Suprapubic skin (tissue), 4 donors: ENCODE results near the gene CCDC85A. TPM values are rescaled to one million over a fixed set of nuclear protein-coding genes. Genes with fewer than 3 reads are reported as not detected.

Source experiments
- DNase-seq, 2 donors: peaks; one replicate each; pipeline ENCODE4 v3.0.0-alpha.2; 2019; ENCODE audit warnings: low spot score in 2 of 2
- H3K27ac ChIP-seq: fragments of 200-600 bp; sonication (generic); one replicate; pipeline ENCODE4 v1.5.1; 2019
- H3K27me3 ChIP-seq: fragments of 200-600 bp; sonication (generic); one replicate; pipeline ENCODE4 v1.5.1; 2019
- H3K36me3 ChIP-seq: fragments of 200-600 bp; sonication (generic); one replicate; pipeline ENCODE4 v1.5.1; 2019
- H3K4me1 ChIP-seq: fragments of 200-600 bp; sonication (generic); one replicate; pipeline ENCODE4 v1.5.1; 2019
- H3K4me3 ChIP-seq: fragments of 200-600 bp; sonication (generic); one replicate; pipeline ENCODE4 v1.5.1; 2019; ENCODE audit warnings: mild to moderate bottlenecking
- H3K9me3 ChIP-seq: fragments of 200-600 bp; sonication (generic); one replicate; pipeline ENCODE4 v1.5.1; 2019
- CTCF ChIP-seq, 2 donors: fragments of 200-600 bp in 1 of 2; fragments of 450-650 bp in 1 of 2; sonication (generic) in 1 of 2; IDR thresholded peaks; one replicate each; pipeline ENCODE4 v1.5.1; 2016 to 2019; ENCODE audit warnings: antibody characterized with exemption in 2 of 2, mild to moderate bottlenecking in 1 of 2, moderate library complexity in 1 of 2
- EP300 ChIP-seq: sonication (generic); formaldehyde crosslinking; IDR thresholded peaks from one replicate; pipeline ENCODE4 v1.6.1; 2017; ENCODE audit warnings: antibody characterized with exemption
- POLR2A ChIP-seq, 2 donors: fragments of 450-650 bp; IDR thresholded peaks; one replicate each; pipeline ENCODE4 v1.6.1; 2017; ENCODE audit warnings: antibody characterized with exemption in 2 of 2, mild to moderate bottlenecking in 2 of 2, moderate library complexity in 2 of 2
- POLR2AphosphoS5 ChIP-seq, 3 donors: sonication (generic); formaldehyde crosslinking; IDR thresholded peaks; one replicate each; pipeline ENCODE4 v1.6.1; 2017; ENCODE audit warnings: antibody characterized with exemption in 3 of 3
- WGBS: methylation state at CpG from one replicate; pipeline ENCODE4 v1.1.5; 2018; 5-methylcytosine and 5-hydroxymethylcytosine counted together
- total RNA-seq, 4 donors: library from RNA; depleted of rRNA; stranded (reverse); fragments of >200 nt; gene quantifications; one replicate each; pipeline ENCODE4 v1.1.0, GENCODE V29; 2016

The CCDC85A gene
- total RNA-seq, 4 donors from 2014 or later = 1.9 to 3.2 (median 2.5) TPM

DNA sequence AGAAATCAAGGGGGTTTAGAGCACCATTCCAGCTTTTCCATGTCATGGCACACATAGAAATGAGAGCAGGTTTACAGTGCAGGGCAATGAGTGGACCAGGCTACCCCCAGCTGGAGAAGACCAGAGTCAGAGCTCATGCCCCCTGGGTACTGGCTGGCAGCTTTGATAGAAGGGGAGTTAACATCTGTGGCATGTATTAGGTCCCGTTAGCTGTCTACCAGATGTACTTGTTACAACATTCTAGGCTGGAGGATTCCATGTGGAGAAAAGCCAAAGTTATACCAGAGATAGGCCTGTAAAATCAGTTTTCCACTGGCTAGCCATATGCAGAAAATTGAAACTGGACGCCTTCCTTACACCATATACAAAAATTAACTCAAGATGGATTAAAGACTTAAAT is 109.2 kb downstream of the CCDC85A start:
- WGBS = 78% methylated on average over 2 of the region's 2 CpGs
- H3K27ac ChIP-seq = no peak overlapping the region
- no peaks in the 10 kb centered on the region for H3K36me3 ChIP-seq
- H3K4me3 ChIP-seq = no peak overlapping the region
- no peaks in the 10 kb centered on the region for H3K4me1 ChIP-seq
- TF ChIP-seq EP300 = no peak
- TF ChIP-seq CTCF (IDR thresholded peaks at IDR 0.05) = no peak
- TF ChIP-seq POLR2AphosphoS5 (IDR thresholded peaks at IDR 0.05) = no peak
- no peak for TF ChIP-seq POLR2A (IDR thresholded peaks at IDR 0.05)
- H3K27me3 ChIP-seq = no peaks in the 10 kb centered on the region
- no peaks in the 10 kb centered on the region for H3K9me3 ChIP-seq
- DNase-seq = no peak

- no peaks in the 10 kb centered on the region for H3K4me1 ChIP-seq
- no peaks in the 10 kb centered on the region for H3K9me3 ChIP-seq
- DNase-seq = no peak
- no peaks in the 10 kb centered on the region for H3K36me3 ChIP-seq
- TF ChIP-seq CTCF (IDR thresholded peaks at IDR 0.05) (no peak), POLR2A (IDR thresholded peaks at IDR 0.05) (no peak), EP300 (no peak), POLR2AphosphoS5 (IDR thresholded peaks at IDR 0.05) (no peak)
- H3K27me3 ChIP-seq = no peaks in the 10 kb centered on the region
- H3K4me3 ChIP-seq = no peak overlapping the region
- no peak overlapping the region for H3K27ac ChIP-seq
- whole genome bisulfite sequencing = 67% methylated on average over 3 of the region's 3 CpGs
Measured at GRCh38 chr2:56295666-56296065, 111.9 kb downstream of the CCDC85A start.

DNA sequence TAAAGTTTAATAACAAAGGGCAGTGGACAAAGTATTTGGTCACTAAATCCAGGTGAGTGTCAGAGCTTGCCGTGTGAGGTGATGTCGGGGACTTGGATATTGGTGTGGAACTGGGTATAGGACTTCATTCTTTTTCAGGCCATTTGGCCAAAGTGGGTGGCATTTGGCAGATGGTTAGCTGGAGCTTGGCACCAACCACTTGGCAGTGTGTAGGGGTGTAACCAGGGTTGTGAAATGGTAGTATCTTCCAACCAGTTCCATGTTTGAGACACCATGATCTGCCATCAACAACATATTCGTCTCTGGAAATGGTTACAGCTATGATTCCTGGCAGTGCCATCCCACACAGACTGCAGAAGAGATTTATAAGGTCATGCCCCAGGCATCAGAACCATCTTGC is 113.9 kb downstream of the CCDC85A start:
- no peak overlapping the region for H3K27ac ChIP-seq
- no peaks in the 10 kb centered on the region for H3K4me1 ChIP-seq
- no peak overlapping the region for H3K4me3 ChIP-seq
- no peak for TF ChIP-seq CTCF (IDR thresholded peaks at IDR 0.05)
- TF ChIP-seq EP300 = no peak
- no peaks in the 10 kb centered on the region for H3K9me3 ChIP-seq
- no peaks in the 10 kb centered on the region for H3K27me3 ChIP-seq
- no peak for DNase-seq
- WGBS = 82% methylated on average over 3 of the region's 3 CpGs
- no peaks in the 10 kb centered on the region for H3K36me3 ChIP-seq

GRCh38 chr2:56299171-56299691 is 115.4 kb downstream of the CCDC85A start:
- 51% methylated on average over 3 of the region's 3 CpGs for WGBS
- Histone ChIP-seq H3K27ac (no peak overlapping the region), H3K9me3 (no peaks in the 10 kb centered on the region), H3K4me1 (no peaks in the 10 kb centered on the region), H3K36me3 (no peaks in the 10 kb centered on the region), H3K4me3 (no peak overlapping the region), H3K27me3 (no peaks in the 10 kb centered on the region)
- no peak for TF ChIP-seq POLR2AphosphoS5 (IDR thresholded peaks at IDR 0.05)
- TF ChIP-seq CTCF (IDR thresholded peaks at IDR 0.05) = no peak
- no peak for TF ChIP-seq EP300
- no peak for TF ChIP-seq POLR2A (IDR thresholded peaks at IDR 0.05)
- no peak for DNase-seq

GRCh38 chr2:56309626-56310170 is 125.9 kb downstream of the CCDC85A start:
- H3K9me3 ChIP-seq = no peaks in the 10 kb centered on the region
- no peaks in the 10 kb centered on the region for H3K27me3 ChIP-seq
- H3K36me3 ChIP-seq = no peaks in the 10 kb centered on the region
- no peak overlapping the region for H3K27ac ChIP-seq
- H3K4me1 ChIP-seq = no peaks in the 10 kb centered on the region
- H3K4me3 ChIP-seq = no peak overlapping the region
- WGBS = 40% methylated on average over 4 of the region's 4 CpGs
- TF ChIP-seq POLR2A (IDR thresholded peaks at IDR 0.05) (no peak), EP300 (no peak), CTCF (IDR thresholded peaks at IDR 0.05) (no peak), POLR2AphosphoS5 (IDR thresholded peaks at IDR 0.05) (no peak)
- DNase-seq = no peak
